DOHH2 (cell line): Measurements from ENCODE around the gene TBCC.

Source experiments
- EZH2phosphoT487 ChIP-seq: fragments of 200-600 bp; sonication (generic); IDR thresholded peaks from 2 replicates; pipeline ENCODE4 v1.6.1; 2017; ENCODE audit warnings: borderline replicate concordance, mild to moderate bottlenecking, antibody characterized with exemption, low read length, moderate library complexity, mixed read lengths
- TF ChIP-seq, protein P1 (sequence below): fragments of 200-600 bp; sonication (generic); IDR thresholded peaks from one replicate; pipeline ENCODE4 v1.5.1; 2014; ENCODE audit warnings: antibody characterized with exemption, mild to moderate bottlenecking, low read depth, low read length; ENCODE audit not compliant: poor library complexity, severe bottlenecking

DNA sequence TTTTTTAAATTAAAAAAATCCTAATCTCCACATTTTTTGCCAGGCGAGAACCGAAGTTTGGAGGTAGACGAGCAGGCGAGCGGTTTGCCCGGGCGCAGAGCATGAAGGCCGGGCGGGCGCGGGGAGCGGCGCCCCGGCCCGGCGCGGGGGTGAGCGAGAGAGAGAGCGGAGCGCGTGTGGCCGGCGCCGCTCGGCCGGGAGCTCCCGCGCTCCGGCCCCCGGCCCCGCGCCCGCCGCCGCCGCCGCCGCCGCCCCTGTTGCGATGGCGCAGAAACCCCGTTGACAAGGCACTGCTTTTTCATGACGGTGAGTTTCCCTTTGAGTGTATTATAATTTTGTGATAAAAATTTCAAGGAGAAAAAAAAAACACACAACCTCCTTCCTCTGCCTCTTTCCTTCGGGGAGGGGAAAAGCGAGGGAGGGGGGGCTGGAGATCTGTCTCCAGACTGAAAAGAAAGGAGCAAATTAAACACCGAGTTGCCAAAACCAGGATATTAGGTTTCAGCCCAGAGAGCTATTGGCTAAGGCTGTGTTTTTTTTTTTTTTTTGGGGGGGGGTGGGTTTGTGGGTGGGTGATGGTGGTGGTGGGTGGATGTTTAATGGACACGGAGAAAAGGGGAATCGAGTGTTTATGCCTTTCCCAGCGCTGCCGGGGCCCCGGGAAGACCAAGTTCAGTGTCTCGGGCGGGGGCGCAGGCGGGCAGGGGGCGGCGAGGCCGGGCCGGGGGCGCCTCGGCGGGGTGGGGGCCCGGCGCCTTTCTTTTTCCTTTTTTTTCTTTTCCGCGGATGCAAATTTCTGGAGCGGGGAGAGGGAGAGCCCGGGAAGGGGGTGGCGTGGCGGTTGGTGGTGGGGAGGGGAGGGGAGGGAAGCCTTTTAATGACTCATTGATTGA lies 36.1 kb upstream of the TBCC start, which contains the start of gene BICRAL:
- TF ChIP-seq, protein P1, sequence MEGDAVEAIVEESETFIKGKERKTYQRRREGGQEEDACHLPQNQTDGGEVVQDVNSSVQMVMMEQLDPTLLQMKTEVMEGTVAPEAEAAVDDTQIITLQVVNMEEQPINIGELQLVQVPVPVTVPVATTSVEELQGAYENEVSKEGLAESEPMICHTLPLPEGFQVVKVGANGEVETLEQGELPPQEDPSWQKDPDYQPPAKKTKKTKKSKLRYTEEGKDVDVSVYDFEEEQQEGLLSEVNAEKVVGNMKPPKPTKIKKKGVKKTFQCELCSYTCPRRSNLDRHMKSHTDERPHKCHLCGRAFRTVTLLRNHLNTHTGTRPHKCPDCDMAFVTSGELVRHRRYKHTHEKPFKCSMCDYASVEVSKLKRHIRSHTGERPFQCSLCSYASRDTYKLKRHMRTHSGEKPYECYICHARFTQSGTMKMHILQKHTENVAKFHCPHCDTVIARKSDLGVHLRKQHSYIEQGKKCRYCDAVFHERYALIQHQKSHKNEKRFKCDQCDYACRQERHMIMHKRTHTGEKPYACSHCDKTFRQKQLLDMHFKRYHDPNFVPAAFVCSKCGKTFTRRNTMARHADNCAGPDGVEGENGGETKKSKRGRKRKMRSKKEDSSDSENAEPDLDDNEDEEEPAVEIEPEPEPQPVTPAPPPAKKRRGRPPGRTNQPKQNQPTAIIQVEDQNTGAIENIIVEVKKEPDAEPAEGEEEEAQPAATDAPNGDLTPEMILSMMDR: no peak
- TF ChIP-seq EZH2phosphoT487: no peak
